ENCODE data around the gene NME3.

- no peak for TF ChIP-seq CTCF (conservative IDR thresholded peaks at IDR 0.05; ENCODE audit: low read depth, low read length)
- no peak for TF ChIP-seq EZH2 (IDR thresholded peaks at IDR 0.05; ENCODE audit: low read length, unreplicated experiment)
- no peak for TF ChIP-seq EZH2phosphoT487 (IDR thresholded peaks at IDR 0.05; ENCODE audit: borderline replicate concordance, low read length)
These were observed 19.4 kb upstream of the NME3 start for GRCh38 chr16:1790611-1791255.
